NCI-H1092 (cell line): ENCODE results near the gene LIPT2.

Experiments
- DNase-seq: peaks from one replicate; lab custom pipeline; 2025; lab: John Stamatoyannopoulos, UW

Gene LIPT2

GRCh38 chr11:74465291-74465708 lies 28.2 kb downstream of the LIPT2 start:
- no peak for DNase-seq

- no peak for DNase-seq
Observed at GRCh38 chr11:74464746-74465145, 28.8 kb downstream of the LIPT2 start.

DNA sequence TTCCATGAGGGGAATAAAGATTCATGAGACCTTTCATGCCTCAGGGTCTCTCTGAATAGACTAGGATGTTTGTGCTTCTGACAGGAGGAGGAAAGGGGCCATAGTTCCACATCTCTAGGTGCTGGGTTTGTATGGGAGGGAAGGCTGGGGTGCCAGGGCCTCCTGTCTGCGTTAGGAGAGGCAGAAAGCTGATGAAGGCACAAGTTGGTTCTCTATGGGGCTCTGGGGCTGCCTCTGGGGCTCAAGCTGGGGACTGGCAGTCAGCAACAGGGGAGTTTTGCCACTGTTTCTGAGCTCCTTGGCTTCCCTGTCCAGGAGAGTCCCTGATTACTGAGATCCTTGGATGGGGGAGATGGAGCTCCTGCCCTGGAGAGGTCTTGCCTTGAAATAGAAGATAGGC lies 30.3 kb downstream of the LIPT2 start:
- DNase-seq, result no peak

GRCh38 chr11:74462631-74463030 lies 30.9 kb downstream of the LIPT2 start:
- no peak for DNase-seq

GRCh38 chr11:74462009-74462408 lies 31.5 kb downstream of the LIPT2 start:
- DNase-seq, result no peak

- DNase-seq, result no peak
Observed at GRCh38 chr11:74460481-74461154, 32.9 kb downstream of the LIPT2 start.

DNA sequence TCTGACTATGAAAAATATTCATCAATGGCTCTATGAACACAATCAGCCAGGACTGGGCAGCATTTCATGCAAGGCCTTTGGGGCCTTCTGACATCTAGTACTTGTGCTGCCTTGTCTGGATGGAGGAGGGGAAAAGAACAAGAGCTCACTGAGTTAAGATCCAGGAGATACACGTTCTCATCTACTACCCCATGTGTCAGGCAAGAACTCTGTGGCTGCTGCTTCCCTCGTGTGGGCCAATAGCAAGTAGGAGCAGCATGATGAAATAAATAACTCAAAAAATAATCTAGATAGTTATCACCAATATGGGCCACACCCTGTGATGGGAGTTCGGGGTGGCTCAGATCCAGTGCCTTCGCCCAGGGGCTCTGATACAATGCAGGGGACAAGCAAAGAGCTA lies 33.5 kb downstream of the LIPT2 start:
- DNase-seq, result no peak

- no peak for DNase-seq
Observed at GRCh38 chr11:74459584-74459983, 33.9 kb downstream of the LIPT2 start.

DNA sequence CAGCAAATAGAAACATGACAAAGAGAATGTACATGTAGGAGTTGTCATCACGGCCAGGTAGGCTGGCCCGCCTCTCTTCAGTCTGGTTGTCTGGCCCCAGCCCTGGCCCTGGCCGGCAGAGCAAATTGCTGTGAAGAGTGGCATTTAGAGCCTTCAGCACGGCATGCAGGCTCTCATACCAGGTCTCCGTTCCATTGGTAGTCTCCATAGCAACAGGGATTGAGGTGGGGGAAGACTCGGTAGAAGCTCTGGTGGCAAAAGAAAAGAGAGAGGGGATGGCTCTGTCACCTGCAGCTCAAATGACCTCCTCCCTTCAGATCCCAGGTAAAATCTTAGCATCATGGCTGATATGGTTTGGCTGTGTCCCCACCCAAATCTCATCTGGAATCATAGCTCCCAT lies 36.2 kb downstream of the LIPT2 start:
- no peak for DNase-seq

- peak; percentile 44 for DNase-seq
Observed at GRCh38 chr11:74453373-74453975, 40.0 kb downstream of the LIPT2 start.

- DNase-seq, result no peak
Observed at GRCh38 chr11:74452366-74452765, 41.2 kb downstream of the LIPT2 start.

- DNase-seq, result no peak
Observed at GRCh38 chr11:74450318-74450717, 43.2 kb downstream of the LIPT2 start.

DNA sequence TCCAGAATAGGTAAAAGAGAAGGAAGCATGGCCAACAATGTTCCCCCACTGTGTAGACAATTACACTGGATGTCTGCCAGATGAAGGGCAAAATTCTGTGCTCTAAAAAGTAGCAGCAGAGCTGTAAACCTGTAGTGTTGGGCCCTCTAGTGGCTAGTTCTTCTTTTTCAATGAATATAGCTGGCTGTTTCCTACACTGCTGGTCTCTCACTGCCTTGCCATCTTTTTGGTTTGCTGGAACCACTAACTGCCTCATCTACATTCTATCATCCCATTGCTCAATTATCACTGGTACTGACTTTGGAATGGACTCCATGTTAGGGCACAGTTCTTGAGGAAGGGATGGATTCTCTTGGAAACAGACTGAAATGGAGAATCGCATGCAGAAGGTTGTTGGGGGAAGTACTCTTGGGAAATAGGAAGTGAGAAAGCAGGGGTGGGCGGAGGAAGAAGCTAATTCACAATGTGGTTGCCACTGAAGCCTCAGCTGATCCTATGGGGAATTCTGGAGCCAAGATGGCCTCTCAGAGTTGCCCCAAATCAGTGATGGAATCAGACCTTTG lies 44.1 kb downstream of the LIPT2 start:
- DNase-seq, result peak; percentile 87

DNA sequence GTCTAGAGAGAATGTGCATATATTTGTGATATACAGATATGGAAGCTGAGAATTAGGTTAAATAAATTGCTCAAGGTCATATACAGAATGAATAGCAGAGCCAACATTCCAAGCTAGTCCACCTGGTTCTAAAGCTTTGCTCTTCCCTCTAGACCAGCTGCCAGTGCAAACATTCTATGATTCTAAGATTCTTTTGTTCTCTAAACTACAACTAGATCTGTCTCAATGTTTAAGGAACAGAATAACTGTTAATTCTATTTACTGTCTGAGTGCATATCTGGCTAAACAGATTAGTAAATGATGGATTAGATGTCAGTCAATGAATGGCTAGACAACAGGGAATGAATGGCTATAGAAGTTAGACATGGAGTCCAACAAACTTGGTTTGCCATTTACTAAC lies 45.8 kb downstream of the LIPT2 start:
- no peak for DNase-seq

DNA sequence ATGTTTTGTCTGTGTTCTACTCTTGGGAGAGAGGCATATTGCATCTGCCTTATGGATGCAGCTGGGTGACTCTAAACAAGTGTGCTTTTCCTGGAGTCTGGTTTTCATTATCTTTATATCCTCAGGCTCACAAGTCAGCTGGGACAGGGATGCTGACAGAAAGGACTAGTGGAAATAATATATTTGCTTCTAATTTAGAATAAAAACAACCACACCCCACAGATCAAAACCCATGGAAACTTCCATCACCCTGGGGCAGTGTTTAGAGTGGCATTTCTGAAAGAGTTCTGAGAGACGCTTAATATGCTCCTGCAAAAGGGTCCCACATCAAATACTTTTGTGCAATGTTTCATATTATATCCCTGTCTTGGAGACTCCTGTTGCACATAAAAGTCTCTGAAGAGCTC lies 47.0 kb downstream of the LIPT2 start:
- DNase-seq, result no peak

DNA sequence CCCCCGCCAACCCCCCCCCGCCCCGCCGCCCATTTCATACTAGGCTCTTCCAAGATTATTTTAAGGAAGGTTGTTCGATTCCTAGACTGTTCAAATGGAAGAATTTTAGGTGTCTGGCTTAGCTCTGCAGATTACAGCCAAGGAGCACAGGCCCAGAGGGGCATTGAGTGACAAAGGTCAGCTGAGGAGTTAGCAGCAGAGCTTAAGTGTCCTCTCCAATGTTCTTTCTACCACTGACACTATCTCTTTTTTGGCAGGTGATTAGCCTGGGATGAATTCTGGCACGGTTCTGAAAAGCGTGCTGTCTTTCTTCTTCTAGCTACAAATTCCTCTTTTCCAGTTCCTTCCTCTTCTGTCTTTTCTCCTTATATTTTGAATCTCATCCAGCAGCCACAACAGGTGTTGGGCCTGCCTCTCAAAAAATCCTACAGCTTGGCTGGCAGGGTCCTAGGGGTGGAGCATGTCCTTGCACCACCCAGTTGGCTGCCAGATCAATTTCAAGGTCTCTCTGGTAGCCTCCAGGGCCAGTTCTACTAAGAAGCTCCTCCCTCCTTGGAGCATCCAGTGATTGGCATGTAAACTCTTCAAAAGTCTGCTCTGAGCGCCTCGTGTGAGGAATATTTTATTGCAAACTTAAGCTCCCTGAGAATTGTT lies 49.2 kb downstream of the LIPT2 start:
- peak; percentile 40 for DNase-seq

- DNase-seq, result peak; percentile 92
Observed at GRCh38 chr11:74443071-74443864, 50.3 kb downstream of the LIPT2 start.

- DNase-seq, result no peak
Observed at GRCh38 chr11:74442636-74443035, 50.9 kb downstream of the LIPT2 start.
